A549 treated with RU486 at 1 μM for 4 hours (cell line): Measurements from ENCODE around the gene USP1. TPM values are rescaled to one million over a fixed set of nuclear protein-coding genes. Genes with fewer than 3 reads are reported as not detected.

ENCODE experiments used
- total RNA-seq: library from RNA; stranded (reverse); fragments of 200-300 nt; extraction: Qiagen RNA extraction; gene quantifications from 5 replicates; pipeline ENCODE4 v1.2.3, GENCODE V29; 2022; ENCODE audit warnings: low read depth

Gene USP1, protein sequence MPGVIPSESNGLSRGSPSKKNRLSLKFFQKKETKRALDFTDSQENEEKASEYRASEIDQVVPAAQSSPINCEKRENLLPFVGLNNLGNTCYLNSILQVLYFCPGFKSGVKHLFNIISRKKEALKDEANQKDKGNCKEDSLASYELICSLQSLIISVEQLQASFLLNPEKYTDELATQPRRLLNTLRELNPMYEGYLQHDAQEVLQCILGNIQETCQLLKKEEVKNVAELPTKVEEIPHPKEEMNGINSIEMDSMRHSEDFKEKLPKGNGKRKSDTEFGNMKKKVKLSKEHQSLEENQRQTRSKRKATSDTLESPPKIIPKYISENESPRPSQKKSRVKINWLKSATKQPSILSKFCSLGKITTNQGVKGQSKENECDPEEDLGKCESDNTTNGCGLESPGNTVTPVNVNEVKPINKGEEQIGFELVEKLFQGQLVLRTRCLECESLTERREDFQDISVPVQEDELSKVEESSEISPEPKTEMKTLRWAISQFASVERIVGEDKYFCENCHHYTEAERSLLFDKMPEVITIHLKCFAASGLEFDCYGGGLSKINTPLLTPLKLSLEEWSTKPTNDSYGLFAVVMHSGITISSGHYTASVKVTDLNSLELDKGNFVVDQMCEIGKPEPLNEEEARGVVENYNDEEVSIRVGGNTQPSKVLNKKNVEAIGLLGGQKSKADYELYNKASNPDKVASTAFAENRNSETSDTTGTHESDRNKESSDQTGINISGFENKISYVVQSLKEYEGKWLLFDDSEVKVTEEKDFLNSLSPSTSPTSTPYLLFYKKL
- 9.2 to 30.3 TPM (median 23.6 TPM) in 5 replicates for total RNA-seq

DNA sequence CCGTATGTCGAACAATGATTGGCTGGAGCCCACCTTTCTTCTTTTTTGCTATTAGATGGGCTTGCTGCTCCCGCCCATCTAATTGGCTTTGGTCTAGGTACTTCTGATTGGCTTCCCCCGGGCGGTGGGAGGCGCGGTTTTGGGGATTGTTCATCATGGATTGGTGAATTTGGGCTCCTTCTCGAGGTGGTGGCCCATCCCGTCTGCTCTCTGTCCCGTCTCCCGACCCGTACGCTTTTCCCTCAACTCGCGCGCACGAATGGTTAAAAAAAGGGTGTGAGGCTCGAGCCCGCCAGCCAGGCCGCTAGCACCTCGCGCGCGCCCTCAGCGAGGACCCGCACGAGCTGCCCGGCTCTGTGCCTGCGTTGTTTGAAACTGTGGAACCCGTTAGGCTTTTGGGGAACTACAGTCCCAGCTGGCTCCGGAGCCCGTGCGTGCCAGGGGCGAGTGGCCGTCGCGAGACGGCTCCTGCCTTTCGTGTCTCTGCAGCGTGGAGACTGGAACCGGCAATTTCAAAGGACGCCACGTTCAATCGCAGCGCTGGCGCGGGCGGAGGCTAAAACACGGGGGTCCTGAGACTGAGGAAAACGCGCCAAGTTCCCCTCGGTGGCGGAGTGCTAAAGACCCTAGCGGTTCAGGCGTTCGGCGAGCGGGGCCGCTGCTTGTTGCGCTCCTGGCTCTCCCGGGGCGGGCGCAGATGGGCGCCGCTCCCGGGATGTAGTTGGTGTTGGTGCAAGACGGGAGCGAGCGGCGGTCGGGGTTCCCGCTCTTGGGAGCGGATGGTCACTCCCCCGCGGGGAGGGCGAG lies at the start of gene USP1:
USP1 (plus strand) TSS at position 584 of the 807 bp plus-strand sequence. CDS start 2,819 bp downstream, outside the sequence.

Other genes with a start within 250 kb of the USP1 start
- not detected in 5 replicates for gene L1TD1, start 242.2 kb upstream of the USP1 start, total RNA-seq
- 0.31 to 0.50 TPM (median 0.38 TPM) in 5 replicates for gene KANK4, start 117.6 kb upstream of the USP1 start, total RNA-seq
- gene ANGPTL3, start 160.5 kb downstream of the USP1 start, total RNA-seq = 0.06 TPM in 1 of 5 replicates, not detected in the others